ENCODE results near the gene FAM234B. TPM values are rescaled to one million over a fixed set of nuclear protein-coding genes. Genes with fewer than 3 reads are reported as not detected.
A peak's percentile ranks its signal among the peaks of the same experiment; 100 is the strongest.

The FAM234B gene
- total RNA-seq, 1 donor from 2014 or later: 1.8 TPM

DNA sequence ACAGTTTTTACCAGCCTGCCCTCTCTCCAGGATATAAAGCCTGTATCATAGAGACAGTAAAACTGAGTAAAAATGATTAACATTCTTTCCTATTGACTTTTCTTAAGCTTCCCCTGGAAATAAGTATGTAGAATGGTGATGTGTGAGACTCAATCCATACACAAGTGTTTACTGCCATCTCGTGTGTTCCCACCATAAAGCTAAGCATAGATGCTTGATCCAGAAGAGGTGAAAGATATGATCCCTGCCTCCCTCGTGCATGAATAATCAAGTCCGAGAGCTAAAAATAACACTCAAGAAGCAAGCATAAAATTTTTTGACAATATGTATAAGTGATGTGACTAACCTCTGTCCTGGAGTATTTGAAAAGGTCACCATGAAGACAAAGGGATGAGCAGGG, 76.2 kb downstream of the FAM234B start:
- no peaks in the 10 kb centered on the region for H3K27me3 ChIP-seq (ENCODE audit: low read depth)
- DNase-seq: no peak
- H3K27ac ChIP-seq (replicated peaks): no peak overlapping the region
- H3K9me3 ChIP-seq (replicated peaks): no peaks in the 10 kb centered on the region
- TF ChIP-seq, protein P1, sequence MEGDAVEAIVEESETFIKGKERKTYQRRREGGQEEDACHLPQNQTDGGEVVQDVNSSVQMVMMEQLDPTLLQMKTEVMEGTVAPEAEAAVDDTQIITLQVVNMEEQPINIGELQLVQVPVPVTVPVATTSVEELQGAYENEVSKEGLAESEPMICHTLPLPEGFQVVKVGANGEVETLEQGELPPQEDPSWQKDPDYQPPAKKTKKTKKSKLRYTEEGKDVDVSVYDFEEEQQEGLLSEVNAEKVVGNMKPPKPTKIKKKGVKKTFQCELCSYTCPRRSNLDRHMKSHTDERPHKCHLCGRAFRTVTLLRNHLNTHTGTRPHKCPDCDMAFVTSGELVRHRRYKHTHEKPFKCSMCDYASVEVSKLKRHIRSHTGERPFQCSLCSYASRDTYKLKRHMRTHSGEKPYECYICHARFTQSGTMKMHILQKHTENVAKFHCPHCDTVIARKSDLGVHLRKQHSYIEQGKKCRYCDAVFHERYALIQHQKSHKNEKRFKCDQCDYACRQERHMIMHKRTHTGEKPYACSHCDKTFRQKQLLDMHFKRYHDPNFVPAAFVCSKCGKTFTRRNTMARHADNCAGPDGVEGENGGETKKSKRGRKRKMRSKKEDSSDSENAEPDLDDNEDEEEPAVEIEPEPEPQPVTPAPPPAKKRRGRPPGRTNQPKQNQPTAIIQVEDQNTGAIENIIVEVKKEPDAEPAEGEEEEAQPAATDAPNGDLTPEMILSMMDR (IDR thresholded peaks at IDR 0.05; ENCODE audit: borderline replicate concordance): no peak
- H3K4me3 ChIP-seq: no peak overlapping the region
- intact Hi-C loops (cut with micrococcal nuclease): no loop called here
- H3K36me3 ChIP-seq: no peaks in the 10 kb centered on the region
- H3K4me1 ChIP-seq: peaks cover 24% of the 10 kb centered on the region

DNA sequence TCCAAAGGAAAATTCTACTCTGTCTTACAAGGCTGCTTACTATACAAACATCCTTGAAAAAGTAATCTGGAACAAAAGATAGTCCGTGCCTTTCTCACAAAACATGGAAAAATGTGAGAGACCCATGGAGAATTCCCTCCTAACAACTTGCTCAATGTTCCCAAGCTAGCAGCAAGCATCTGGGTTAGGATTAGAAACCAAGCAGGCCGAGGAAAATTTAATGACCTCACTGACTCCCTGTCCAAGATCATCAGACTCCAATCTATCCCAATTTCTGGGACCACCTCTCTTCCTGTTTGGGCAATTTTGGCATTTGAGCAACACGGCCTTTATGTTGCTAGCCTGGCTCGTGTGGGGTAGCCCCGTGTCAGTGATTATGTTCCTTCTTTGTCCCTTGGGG, 77.4 kb downstream of the FAM234B start:
- Histone ChIP-seq H3K4me1 (peaks cover 12% of the 10 kb centered on the region), H3K9me3 (replicated peaks) (no peaks in the 10 kb centered on the region), H3K4me3 (no peak overlapping the region), H3K36me3 (no peaks in the 10 kb centered on the region), H3K27ac (replicated peaks) (peak overlapping the region; percentile 54), H3K27me3 (ENCODE audit: low read depth) (no peaks in the 10 kb centered on the region)
- TF ChIP-seq, protein P1 (IDR thresholded peaks at IDR 0.05; ENCODE audit: borderline replicate concordance): no peak
- DNase-seq: no peak
- intact Hi-C loops (cut with micrococcal nuclease): no loop called here

DNA sequence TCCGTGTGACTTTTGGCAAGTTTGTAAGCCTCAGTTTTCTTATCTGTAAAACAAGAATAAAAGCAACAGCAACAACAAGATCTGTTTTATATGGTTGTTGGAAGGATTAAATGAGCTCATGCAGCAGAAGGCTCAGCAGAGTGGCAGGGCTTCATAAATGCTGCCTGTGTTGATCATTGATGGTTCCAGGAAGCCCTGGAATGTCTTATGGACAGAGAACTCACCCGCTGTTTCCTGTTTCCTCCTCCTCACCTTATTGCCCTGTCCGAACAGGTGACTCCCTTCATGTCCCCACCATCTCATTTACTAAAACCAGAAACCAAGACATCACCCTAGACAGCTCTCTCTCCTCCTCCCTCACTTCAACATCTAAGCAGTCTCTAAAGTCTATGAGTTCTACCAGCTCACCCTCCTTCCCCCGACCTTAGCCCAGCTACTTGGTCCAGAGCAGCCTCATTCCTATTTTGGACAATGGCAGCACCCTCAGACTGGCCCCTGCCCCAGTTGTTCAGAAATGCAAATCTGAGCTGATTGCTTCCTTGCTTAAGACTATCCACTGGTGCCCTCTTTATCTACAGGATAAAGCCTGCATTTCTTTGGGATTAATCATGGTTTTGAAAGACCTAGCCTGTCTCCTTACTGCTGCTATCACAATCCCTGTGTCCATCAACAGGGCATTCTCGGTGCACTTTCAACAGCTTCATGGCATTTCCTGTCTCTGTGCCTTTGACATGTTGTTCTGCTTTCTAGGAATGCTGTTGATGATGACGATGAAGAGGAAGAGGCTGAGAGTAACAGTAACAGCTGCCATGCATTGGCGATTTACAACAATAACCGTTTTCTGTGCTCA, 80.7 kb downstream of the FAM234B start:
- Histone ChIP-seq H3K27me3 (ENCODE audit: low read depth) (no peaks in the 10 kb centered on the region), H3K27ac (replicated peaks) (no peak overlapping the region), H3K9me3 (replicated peaks) (no peaks in the 10 kb centered on the region), H3K4me1 (peaks cover 3% of the 10 kb centered on the region), H3K4me3 (no peak overlapping the region), H3K36me3 (no peaks in the 10 kb centered on the region)
- TF ChIP-seq, protein P1 (IDR thresholded peaks at IDR 0.05; ENCODE audit: borderline replicate concordance): no peak
- intact Hi-C loops (cut with micrococcal nuclease): no loop called here
- DNase-seq: no peak

DNA sequence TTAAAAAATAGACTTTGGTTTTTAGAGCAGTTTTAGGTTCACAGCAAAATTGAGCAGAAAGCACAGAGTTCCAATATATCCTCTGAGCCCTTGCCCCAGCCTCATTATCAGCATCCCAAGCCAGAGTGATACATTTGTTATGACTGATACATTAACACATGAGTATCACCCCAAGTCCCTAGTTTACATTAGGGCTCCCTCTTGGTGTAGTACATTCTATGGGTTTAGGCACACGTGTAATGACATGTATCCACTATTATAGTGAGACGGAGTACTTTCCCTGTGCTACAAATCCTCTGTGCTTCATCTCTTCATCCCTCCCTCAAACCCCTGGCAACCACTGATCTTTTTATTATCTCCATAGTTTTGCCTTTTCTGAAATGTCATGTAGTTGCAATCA, 81.8 kb downstream of the FAM234B start:
- Histone ChIP-seq H3K4me3 (no peak overlapping the region), H3K4me1 (peaks cover 3% of the 10 kb centered on the region), H3K27me3 (ENCODE audit: low read depth) (no peaks in the 10 kb centered on the region), H3K36me3 (no peaks in the 10 kb centered on the region), H3K27ac (replicated peaks) (no peak overlapping the region), H3K9me3 (replicated peaks) (no peaks in the 10 kb centered on the region)
- intact Hi-C loops (cut with micrococcal nuclease): no loop called here
- TF ChIP-seq, protein P1 (IDR thresholded peaks at IDR 0.05; ENCODE audit: borderline replicate concordance): no peak
- no peak for DNase-seq

DNA sequence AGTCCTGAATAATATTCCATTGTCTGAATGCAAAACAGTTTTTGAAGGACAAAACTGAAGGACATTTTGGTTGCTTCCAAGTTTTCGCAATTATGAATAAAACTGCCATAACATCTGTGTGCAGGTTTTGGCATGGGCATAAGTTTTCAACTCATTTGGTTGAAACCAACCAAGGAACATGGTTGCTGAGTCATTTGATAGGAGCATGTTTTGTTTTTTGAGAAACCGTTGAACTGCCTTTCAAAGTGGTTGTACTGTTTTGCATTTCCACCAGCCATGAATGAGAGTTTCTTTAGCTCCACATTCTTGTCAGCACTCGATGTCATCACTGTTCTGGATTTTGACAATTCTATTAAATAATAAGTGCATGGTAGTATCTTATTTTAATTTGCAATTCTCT, 82.3 kb downstream of the FAM234B start:
- TF ChIP-seq, protein P1 (IDR thresholded peaks at IDR 0.05; ENCODE audit: borderline replicate concordance): no peak
- H3K27ac ChIP-seq (replicated peaks): no peak overlapping the region
- no peak for DNase-seq
- no peaks in the 10 kb centered on the region for H3K36me3 ChIP-seq
- intact Hi-C loops (cut with micrococcal nuclease): no loop called here
- H3K4me1 ChIP-seq: peaks cover under 1% of the 10 kb centered on the region
- no peak overlapping the region for H3K4me3 ChIP-seq
- H3K27me3 ChIP-seq (ENCODE audit: low read depth): no peaks in the 10 kb centered on the region
- H3K9me3 ChIP-seq (replicated peaks): no peaks in the 10 kb centered on the region
